OCI-M2 (cell line): ENCODE data around the gene FAM111B.
"Not testable (repeated sequence)": the region's sequence is repeated elsewhere in the genome, so short reads cannot be mapped to it uniquely, and the experiment has no call there.

Experiments used
- DNase-seq: peaks from one replicate; lab custom pipeline; 2025; ENCODE audit not compliant: unreplicated experiment; lab: John Stamatoyannopoulos, UW

The FAM111B gene, protein sequence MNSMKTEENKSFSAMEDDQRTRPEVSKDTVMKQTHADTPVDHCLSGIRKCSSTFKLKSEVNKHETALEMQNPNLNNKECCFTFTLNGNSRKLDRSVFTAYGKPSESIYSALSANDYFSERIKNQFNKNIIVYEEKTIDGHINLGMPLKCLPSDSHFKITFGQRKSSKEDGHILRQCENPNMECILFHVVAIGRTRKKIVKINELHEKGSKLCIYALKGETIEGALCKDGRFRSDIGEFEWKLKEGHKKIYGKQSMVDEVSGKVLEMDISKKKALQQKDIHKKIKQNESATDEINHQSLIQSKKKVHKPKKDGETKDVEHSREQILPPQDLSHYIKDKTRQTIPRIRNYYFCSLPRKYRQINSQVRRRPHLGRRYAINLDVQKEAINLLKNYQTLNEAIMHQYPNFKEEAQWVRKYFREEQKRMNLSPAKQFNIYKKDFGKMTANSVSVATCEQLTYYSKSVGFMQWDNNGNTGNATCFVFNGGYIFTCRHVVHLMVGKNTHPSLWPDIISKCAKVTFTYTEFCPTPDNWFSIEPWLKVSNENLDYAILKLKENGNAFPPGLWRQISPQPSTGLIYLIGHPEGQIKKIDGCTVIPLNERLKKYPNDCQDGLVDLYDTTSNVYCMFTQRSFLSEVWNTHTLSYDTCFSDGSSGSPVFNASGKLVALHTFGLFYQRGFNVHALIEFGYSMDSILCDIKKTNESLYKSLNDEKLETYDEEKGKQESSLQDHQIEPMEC

DNA sequence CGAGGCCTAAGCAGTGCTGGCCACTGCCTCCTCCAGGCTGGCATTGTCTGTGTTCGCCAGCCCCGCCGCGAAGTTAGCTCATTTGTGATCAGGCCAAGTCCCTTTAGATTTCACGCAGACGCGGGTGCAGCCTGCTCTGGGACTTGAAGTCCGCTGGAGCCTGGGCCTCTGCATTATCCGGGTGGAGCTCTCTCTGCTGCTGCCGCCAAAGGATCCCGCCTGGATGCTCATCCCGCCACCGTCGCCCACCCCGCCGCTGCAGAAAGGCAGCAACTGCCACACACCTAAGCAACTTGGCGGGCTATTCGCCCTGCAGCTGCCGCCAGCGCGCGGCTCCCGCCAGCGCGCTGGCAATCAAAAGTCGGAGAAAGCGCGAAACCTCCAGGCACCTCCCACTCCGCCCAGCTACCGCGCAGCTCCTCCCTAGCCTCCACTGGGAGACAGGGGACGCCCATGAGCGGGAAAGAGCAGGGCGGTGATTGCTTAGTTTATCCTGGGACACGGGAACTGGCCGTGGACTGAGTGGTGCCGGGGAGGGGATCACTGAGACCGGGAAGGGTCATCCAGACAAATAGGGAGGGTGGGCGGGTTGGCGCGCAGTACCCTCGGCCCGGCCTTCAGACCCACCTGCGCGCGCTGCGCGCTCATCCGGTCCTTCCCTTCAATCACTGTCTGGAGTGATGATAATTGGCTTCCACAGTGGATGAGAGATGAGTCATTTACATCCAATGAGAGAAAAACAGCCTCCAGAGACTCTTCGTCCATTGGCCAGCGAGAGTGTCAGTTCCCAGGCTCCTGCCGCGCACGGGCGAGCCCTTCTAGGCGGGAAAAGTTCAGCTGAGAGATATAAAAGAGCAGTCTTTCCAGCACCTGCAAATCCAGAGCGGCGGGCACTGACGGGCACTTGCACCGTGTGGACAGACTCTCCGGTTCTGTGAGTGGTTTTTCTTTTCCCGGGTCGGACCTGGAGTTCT, at the start of gene FAM111B:
Gene FAM111B, plus strand, starts transcription at position 875 of the 974 bp plus-strand sequence. CDS start 2,389 bp downstream, outside the sequence.
- no peak for DNase-seq

- DNase-seq = not testable (repeated sequence)
Measured at GRCh38 chr11:59058120-59059033, 48.7 kb upstream of the FAM111B start.

DNA sequence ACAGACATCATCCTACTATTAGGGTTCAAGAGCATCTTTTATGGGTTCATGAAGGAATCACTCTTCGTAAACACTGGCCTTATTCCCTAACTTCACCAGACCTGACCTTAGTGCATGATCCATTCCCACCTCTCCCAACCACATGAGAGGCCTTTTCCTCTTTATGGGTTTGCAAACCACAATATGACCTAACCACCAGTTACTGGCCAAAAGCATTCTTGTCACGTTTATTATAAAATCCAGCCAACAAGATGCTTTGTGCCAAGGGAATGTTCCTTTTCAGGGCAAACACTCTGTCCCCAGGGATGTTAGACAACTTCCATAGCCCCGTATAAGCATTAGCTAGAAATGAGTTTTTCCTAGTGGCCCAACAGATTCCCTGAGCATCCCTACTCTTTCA, 46.9 kb upstream of the FAM111B start:
- not testable (repeated sequence) for DNase-seq

DNA sequence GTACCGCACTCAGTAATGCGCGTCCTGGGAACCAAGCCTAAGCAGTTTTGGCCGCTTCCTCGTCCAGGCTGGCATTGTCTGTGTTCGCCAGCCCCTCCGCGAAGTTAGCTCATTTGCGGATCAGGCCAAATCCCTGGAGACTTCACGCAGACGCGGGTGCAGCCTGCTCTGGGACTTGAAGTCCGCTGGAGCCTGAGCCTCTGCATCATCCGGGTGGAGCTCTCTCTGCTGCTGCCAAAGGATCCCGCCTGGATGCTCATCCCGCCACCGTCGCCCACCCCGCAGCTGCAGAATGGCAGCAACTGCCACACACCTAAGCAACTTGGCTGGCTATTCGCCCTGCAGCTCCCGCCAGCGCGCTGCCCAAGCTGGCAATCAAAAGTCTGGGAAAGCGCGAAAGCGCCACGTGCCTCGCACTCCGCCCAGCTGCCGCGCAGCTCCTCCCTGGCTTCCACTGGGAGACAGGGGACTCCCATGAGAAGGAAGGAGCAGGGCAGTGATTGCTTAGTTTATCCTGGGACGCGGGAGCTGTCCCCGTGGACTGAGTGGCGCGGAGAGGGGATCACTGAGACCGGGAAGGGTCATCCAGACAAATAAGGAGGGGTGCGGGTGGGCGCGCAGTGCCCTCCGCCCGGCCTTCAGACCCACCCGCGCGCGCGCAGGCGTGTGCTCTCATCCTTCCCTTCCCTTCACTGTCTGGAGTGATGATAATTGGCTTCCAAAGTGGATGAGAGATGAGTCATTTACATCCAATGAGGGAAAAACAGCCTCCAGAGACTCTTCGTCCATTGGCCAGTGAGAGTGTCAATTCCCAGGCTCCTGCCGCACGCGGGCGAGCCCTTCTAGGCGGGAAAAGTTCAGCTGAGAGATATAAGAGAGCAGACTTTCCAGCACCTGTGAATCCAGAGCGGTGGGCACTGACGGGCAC, 44.2 kb upstream of the FAM111B start:
- no peak for DNase-seq

DNA sequence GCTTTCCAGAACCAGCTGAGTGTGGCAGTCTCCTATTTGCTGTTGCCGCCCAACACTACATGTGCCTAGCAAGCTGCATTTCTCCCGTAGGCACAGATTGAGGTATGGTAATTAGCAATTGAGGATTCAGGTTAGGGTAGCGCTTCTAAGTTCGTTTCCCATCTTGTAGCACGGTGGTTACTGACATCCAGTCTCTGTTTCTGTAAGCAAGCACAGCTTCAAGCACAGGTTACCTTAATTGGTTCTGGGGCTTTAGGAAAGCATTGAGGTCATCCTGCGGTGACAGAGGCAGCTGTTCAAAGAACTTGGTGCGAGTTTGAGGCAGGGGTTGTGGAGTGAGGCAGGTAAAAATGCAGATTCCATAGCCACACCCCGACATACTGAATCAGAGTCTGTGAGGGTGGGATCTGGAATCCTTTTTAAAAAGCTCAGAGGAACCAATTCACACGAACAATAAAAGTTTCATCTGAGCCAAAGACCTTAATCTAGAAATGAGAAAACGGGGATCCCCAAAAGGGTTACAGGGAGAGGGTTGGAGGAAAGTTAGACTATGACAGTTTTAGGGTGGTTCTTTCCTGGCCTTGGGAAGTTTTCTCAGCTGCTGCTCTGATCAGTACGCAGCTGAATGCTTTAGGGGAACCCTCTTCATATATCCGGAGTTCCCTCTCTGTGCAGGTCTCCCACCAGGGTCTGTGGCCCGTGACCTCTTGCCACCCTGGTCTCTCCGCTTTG, 42.9 kb upstream of the FAM111B start:
- DNase-seq = not testable (repeated sequence)

DNA sequence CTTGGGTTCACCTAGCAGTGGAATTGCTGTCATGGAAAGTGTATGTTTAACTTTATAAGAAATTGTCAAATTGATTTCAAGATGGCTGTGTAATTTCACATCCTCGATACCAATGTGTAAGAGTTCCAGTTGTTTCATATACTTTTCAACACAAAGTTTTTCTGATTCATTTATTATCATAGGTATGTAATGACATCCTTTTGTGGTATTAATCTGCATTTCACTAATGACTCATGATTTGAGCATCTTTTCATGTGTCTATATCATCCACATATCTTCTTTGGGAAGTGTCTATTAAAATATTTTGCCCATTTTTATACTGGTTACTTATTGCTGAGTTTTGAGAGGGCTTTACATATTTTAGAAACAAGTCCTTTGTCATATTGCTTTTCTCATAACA, 38.0 kb upstream of the FAM111B start:
- DNase-seq = no peak

DNA sequence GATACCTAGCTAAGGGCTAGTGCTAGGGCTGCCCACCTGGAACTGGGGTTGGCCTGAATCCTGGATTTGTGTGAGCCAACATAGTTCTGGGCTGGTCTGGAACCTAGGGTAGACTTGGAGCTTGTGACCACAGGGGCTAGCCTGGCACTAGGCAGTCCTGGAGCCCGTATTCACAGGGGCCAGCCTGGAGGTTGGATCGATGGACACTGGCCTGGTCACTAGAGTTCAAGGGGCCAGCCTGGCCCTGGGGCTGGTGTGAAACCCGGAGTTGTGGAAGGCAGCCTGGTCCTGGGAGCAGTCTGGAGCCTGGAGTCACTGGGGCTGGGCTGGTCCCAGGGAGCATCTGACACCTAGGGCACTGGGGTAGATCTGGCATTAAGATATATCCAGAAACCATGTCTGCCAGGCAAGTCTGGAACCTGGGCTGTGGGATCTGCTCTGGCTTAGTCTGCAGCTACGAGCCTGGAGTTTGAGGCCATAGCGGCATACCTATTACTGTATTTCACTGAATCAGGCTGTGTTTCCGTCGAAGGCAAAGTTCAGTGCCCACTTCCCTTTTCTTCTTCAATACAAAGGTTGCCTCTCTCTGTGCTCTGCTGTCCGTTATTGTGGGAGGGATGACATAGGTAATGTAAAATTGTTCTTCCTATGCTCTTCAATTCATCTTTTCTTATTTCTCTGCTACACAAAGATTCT, 30.0 kb upstream of the FAM111B start:
- DNase-seq = no peak

- DNase-seq = no peak
Measured at GRCh38 chr11:59078435-59078834, 28.6 kb upstream of the FAM111B start.

DNA sequence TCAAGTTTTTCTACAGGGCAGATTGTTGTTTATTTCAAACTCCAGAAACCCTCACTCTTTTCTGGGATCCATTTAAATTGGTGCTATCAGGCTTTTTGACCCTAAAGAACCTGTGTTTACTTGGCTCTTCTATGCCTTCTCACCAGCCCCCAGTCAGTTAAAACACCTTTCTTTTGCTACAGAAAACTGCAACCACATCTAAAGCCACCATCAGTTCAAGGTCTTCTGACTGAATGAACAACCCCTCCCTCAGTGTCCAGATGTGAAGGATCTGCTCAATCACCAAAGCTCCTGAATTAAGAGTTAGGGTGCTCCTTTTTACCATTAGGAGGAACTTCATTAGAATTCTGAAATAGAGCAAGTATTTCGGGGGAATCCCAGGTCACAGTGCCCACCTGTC, 28.0 kb upstream of the FAM111B start:
- no peak for DNase-seq

- DNase-seq = not testable (repeated sequence)
Measured at GRCh38 chr11:59080421-59080820, 26.6 kb upstream of the FAM111B start.

GRCh38 chr11:59081430-59082020, 25.5 kb upstream of the FAM111B start:
- not testable (repeated sequence) for DNase-seq

DNA sequence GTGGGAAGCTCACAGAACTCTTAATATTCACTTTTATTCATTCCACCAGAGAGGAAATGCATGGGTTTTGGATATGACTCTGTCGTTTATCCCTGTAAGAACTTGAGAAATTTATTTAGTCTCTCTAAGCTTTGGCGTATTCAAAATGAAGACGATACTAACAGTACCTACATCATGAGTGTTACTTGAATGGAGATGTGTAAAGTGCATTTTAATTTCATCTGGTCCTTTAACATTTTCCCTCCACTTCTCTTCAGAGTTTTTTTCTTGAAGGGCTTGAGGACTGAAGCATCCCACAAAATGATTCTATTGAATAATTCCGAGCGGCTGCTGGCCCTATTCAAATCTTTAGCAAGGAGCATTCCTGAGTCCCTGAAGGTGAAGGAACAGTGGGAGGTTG, 21.0 kb upstream of the FAM111B start, which contains the start of gene GLYATL1B:
Gene GLYATL1B, plus strand, starts transcription at position 301 of the 400 bp plus-strand sequence. Its CDS starts 0 bp downstream, at position 301.
- DNase-seq = not testable (repeated sequence)

- no peak for DNase-seq
Measured at GRCh38 chr11:59088162-59088561, 18.9 kb upstream of the FAM111B start.

DNA sequence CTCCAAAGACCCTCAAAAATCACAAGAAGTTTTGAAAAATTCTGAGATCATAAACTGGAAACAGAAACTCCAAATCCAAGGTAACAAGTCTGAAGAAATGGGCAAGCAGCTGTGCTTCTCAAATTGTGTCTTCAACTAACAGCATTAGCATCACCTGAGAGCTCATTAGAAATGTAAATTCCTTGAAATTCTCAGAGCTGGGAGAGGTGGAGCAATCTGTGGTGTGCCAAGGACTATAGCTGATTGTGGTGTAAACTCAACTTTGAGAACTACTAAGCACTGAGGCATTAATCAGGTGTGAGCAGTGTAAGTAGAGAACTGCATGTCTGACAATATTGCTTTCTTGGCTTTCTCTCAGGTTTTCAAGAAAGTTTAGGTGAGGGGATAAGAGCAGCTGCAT, 13.5 kb upstream of the FAM111B start:
- DNase-seq = not testable (repeated sequence)

- not testable (repeated sequence) for DNase-seq
Measured at GRCh38 chr11:59095225-59095624, 11.8 kb upstream of the FAM111B start.

DNA sequence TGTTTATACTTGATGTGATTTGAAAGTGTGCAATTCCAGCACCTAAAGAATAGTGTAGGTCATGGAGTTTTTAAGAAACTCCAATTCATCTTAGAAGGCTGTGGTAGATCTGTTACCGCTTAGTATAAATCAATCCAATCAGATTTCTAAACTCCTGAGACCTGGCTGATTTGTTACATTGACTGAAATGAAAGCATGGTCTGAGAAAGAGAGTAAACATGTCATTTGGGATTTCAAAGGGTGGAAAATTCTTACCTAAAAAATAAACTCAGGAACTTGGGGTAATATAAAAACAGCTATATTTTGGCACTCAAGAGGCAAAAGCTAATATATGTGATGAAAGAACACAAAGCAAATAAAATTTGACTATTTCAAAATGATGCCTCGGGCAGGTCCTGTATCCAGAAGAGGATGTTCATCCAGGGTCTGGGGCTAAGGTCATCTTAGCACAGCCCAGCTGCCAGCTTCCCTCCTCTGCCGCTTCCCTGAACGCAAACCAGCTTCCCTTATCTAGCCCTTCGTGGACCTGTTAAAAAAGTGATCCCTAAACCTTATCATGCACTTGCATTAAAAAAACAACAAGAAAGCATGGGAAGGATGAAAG, 11.0 kb upstream of the FAM111B start:
- DNase-seq = not testable (repeated sequence)
